Gastroesophageal sphincter (tissue), 4 donors: ENCODE measurements around the gene IZUMO1. TPM values are rescaled to one million over a fixed set of nuclear protein-coding genes. Genes with fewer than 3 reads are reported as not detected.

Experiments
- ATAC-seq: fragments of 150-250 bp; one replicate; pipeline ENCODE4 v1.9.1; 2016; ENCODE audit warnings: mild to moderate bottlenecking, moderate library complexity
- H3K27ac ChIP-seq, 4 donors: fragments of 200-600 bp; sonication (generic) in 3 of 4; 1 replicate in 3 of 4; 2 replicates in 1 of 4; pipeline ENCODE4 v1.5.1; 2016 to 2019
- H3K27me3 ChIP-seq: fragments of 200-600 bp; sonication (generic); one replicate; pipeline ENCODE4 v1.5.1; 2019
- H3K36me3 ChIP-seq, 2 donors: fragments of 200-600 bp; sonication (generic); one replicate each; pipeline ENCODE4 v1.5.1; 2019; ENCODE audit warnings: control low read depth in 1 of 2
- H3K4me1 ChIP-seq, 3 donors: fragments of 200-600 bp; sonication (generic); 1 replicate in 2 of 3; 2 replicates in 1 of 3; pipeline ENCODE4 v1.5.1; 2016 to 2019; ENCODE audit warnings: control low read depth in 2 of 3
- H3K4me3 ChIP-seq, 2 donors: fragments of 200-600 bp; sonication (generic); one replicate each; pipeline ENCODE4 v1.5.1; 2019; ENCODE audit warnings: mild to moderate bottlenecking in 1 of 2, moderate library complexity in 1 of 2
- H3K9me3 ChIP-seq, 3 donors: fragments of 200-600 bp; sonication (generic); one replicate each; pipeline ENCODE4 v1.5.1; 2017 to 2019; ENCODE audit warnings: control low read depth in 2 of 3
- EP300 ChIP-seq: sonication (generic); formaldehyde crosslinking; IDR thresholded peaks from one replicate; pipeline ENCODE4 v1.6.1; 2017; ENCODE audit warnings: antibody characterized with exemption, mild to moderate bottlenecking
- POLR2A ChIP-seq, 2 donors: fragments of 450-650 bp; IDR thresholded peaks; one replicate each; pipeline ENCODE4 v1.6.1; 2017; ENCODE audit warnings: antibody characterized with exemption in 2 of 2, mild to moderate bottlenecking in 2 of 2, moderate library complexity in 1 of 2
- POLR2AphosphoS5 ChIP-seq: sonication (generic); formaldehyde crosslinking; IDR thresholded peaks from one replicate; pipeline ENCODE4 v1.6.1; 2017; ENCODE audit warnings: antibody characterized with exemption
- WGBS, 2 donors: methylation state at CpG; one replicate each; pipeline ENCODE4 v1.1.5; 2018; ENCODE audit warnings: low coverage in 1 of 2; 5-methylcytosine and 5-hydroxymethylcytosine counted together
- total RNA-seq, 4 donors: library from RNA; depleted of rRNA; stranded (reverse); fragments of >200 nt; gene quantifications; one replicate each; pipeline ENCODE4 v1.1.0, GENCODE V29; 2016
- TF ChIP-seq, protein P1 (sequence below), 4 experiments: fragments of 200-600 bp in 2 of 4; fragments of 450-650 bp in 2 of 4; sonication (generic) in 1 of 4; IDR thresholded peaks; one replicate each; pipeline ENCODE4 v1.5.1; 2017 to 2019; ENCODE audit warnings: antibody characterized with exemption in 4 of 4, mild to moderate bottlenecking in 2 of 4, moderate library complexity in 2 of 4

IZUMO1 gene
- total RNA-seq, 4 donors from 2014 or later = 0.27 TPM; not detected in 3

DNA sequence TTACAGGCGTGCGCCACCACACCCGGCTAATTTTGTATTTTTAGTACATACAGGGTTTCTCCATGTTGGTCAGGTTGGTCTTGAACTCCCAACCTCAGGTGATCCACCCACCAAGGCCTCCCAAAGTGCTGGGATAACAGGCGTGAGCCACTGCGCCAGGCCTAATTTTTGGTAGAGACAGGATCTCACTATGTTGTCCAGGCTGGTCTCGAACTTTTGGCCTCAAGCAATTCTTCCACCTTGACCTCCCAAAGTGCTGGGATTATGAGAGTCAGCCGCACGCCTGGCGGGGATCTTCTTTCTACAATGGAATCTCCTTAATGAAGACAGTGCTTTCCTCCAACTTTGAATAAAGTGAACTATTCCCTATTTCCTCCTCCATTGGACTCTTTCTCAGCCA lies 12.1 kb downstream of the IZUMO1 start:
- 100% methylated on average over 3 of the region's 9 CpGs; no CpG with 5 or more reads in 1 of the 2 donors for WGBS, 2 donors
- H3K27me3 ChIP-seq = peaks cover 31% of the 10 kb centered on the region
- H3K4me3 ChIP-seq = no peak overlapping the region
- TF ChIP-seq POLR2A (IDR thresholded peaks at IDR 0.05) (no peak), POLR2AphosphoS5 (no peak), EP300 (no peak)
- TF ChIP-seq, protein P1, sequence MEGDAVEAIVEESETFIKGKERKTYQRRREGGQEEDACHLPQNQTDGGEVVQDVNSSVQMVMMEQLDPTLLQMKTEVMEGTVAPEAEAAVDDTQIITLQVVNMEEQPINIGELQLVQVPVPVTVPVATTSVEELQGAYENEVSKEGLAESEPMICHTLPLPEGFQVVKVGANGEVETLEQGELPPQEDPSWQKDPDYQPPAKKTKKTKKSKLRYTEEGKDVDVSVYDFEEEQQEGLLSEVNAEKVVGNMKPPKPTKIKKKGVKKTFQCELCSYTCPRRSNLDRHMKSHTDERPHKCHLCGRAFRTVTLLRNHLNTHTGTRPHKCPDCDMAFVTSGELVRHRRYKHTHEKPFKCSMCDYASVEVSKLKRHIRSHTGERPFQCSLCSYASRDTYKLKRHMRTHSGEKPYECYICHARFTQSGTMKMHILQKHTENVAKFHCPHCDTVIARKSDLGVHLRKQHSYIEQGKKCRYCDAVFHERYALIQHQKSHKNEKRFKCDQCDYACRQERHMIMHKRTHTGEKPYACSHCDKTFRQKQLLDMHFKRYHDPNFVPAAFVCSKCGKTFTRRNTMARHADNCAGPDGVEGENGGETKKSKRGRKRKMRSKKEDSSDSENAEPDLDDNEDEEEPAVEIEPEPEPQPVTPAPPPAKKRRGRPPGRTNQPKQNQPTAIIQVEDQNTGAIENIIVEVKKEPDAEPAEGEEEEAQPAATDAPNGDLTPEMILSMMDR (IDR thresholded peaks at IDR 0.05) = no peak
- H3K9me3 ChIP-seq = no peaks in the 10 kb centered on the region
- peaks cover 0 to 4% of the 10 kb centered on the region in 2 donors for H3K36me3 ChIP-seq
- H3K4me1 ChIP-seq = peaks cover 0 to 16% (median 0%) of the 10 kb centered on the region in 3 donors
- H3K27ac ChIP-seq = no peak overlapping the region
- ATAC-seq = no peak

- Histone ChIP-seq H3K27me3 (peaks cover 41% of the 10 kb centered on the region), H3K27ac (no peak overlapping the region), H3K9me3 (no peaks in the 10 kb centered on the region), H3K36me3 (peaks cover 0 to 8% of the 10 kb centered on the region in 2 donors), H3K4me1 (peaks cover 0 to 7% (median 0%) of the 10 kb centered on the region in 3 donors), H3K4me3 (no peak overlapping the region)
- 86 to 90% methylated on average over 4 of the region's 4 CpGs for WGBS, 2 donors
- no peak for ATAC-seq
- TF ChIP-seq, protein P1 (IDR thresholded peaks at IDR 0.05) = no peak
- no peak for TF ChIP-seq POLR2A (IDR thresholded peaks at IDR 0.05)
- no peak for TF ChIP-seq POLR2AphosphoS5
- TF ChIP-seq EP300 = no peak
Observed at GRCh38 chr19:48731452-48731851, 15.3 kb downstream of the IZUMO1 start.

- TF ChIP-seq, protein P1 (IDR thresholded peaks at IDR 0.05) = peak in 2 of 4 experiments; percentile 6 to 12
- TF ChIP-seq EP300 (no peak), POLR2AphosphoS5 (no peak), POLR2A (IDR thresholded peaks at IDR 0.05) (peak in 1 of 2 donors; percentile 26)
- peaks cover 36% of the 10 kb centered on the region for H3K27me3 ChIP-seq
- H3K27ac ChIP-seq = peak overlapping the region in 2 of 4 donors; percentile 32 to 43
- 35 to 64% methylated on average over 8 to 9 of the region's 77 CpGs for WGBS, 2 donors
- H3K4me1 ChIP-seq = peaks cover 0 to 19% (median 6%) of the 10 kb centered on the region in 3 donors
- H3K36me3 ChIP-seq = peaks cover 0 to 8% of the 10 kb centered on the region in 2 donors
- no peaks in the 10 kb centered on the region for H3K9me3 ChIP-seq
- H3K4me3 ChIP-seq = peak overlapping the region; percentile 16 to 42
- no peak for ATAC-seq
Observed at GRCh38 chr19:48728911-48729664, 17.6 kb downstream of the IZUMO1 start.

DNA sequence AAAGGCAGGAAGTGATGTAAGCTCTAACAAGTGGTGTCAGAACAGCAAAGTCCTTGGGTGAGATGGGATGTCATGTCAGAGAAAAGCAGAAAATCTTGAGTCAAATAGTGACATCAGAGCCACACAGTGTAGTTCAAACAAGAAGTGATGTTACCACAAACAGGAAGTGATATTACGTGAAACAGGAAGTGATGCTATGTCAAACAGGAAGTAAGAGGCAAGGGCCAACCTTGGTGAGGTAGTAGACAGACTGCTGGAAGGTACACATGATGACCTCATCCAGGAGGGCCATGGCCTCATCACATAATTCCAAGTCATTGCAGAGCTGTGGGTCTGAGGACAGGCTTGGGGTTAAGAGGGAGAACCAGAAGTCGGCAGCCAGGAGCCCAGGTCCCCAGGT lies 20.2 kb downstream of the IZUMO1 start:
- Histone ChIP-seq H3K4me3 (no peak overlapping the region), H3K9me3 (no peaks in the 10 kb centered on the region), H3K36me3 (peaks cover 0 to 4% of the 10 kb centered on the region in 2 donors), H3K27me3 (peaks cover 26% of the 10 kb centered on the region), H3K27ac (peak overlapping the region in 3 of 4 donors; percentile 42 to 73 (median 67)), H3K4me1 (peaks cover 0 to 21% (median 6%) of the 10 kb centered on the region in 3 donors)
- 57 to 72% methylated on average over 1 of the region's 2 CpGs for WGBS, 2 donors
- TF ChIP-seq, protein P1 (IDR thresholded peaks at IDR 0.05) = no peak
- no peak for TF ChIP-seq POLR2A (IDR thresholded peaks at IDR 0.05)
- TF ChIP-seq POLR2AphosphoS5 = no peak
- no peak for TF ChIP-seq EP300
- ATAC-seq = peak; percentile 2
